GM04503 (cell line): ENCODE data around the gene KCNIP1.
A peak's percentile ranks its signal among the peaks of the same experiment; 100 is the strongest.

Experiments
- DNase-seq: peaks from one replicate; pipeline ENCODE4 v3.0.0-alpha.2; 2012; ENCODE audit warnings: low read depth

The KCNIP1 gene

DNA sequence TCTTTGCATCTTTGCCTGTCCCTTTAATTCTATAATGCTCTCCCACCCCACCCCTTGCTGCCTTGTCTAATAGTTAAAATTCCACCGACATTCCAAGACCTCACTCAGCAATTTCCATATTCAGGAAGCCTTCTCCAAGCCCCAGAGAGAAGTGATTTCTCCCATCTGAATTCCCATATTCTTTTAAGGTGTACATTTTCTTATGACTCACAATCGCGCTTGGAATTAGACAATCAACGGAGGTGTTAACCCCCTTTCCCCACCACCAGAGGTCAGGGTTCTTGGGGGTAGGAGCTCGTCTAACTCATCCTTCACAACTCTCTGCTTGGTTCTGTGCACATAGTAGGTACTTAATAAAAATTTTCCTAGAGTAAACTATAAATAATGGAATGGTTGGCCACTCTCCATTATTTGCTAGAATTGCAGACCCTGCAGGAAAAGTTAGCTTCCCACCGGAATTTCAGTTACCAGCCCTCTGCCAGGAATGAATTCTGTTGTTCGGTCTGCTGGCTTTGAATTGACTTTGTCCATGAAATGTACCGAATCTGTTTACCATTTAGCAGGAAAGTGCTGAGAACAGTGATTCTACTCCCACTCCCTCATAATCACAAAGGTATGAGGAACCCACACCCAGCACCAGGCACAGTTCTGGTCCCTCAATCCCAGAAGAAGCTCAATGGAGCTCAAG is 5.0 kb downstream of the KCNIP1 start:
- DNase-seq: no peak

DNA sequence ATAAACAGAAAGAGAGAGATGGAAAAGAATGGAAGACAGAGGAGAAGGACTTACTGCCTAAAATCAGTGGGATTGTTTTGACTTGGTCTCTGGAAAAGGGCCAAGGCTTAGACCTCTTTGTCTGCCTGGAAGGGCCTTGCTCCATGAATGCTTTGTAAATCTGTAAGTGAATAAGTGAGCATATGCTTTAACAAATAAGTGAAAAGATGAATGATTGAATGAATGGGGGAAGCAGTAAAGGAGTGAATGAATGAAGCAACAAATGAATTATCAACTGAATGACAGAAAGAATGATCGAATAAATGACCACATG is 5.5 kb downstream of the KCNIP1 start:
- no peak for DNase-seq

DNA sequence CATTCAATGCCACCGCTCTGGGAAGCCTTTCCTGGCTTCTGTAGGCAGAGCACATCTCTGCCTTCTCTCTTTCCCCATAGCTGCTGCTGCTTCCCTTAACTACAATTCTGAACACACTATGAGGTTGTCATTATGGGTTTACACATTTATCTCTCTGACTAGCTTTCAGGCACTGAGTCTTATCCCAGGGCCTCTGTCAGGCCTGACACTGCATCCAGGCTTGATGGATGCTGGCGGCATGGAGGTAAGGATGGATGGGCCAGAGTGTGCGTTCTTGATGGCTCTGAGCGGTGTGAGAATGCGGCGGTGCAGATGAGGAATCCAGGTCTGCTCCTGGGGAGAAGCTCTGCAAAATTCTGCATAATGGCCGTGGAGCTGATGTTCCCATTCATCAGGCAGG is 6.3 kb downstream of the KCNIP1 start:
- DNase-seq: no peak

- no peak for DNase-seq
These were observed 6.7 kb downstream of the KCNIP1 start for GRCh38 chr5:170510559-170510958.

DNA sequence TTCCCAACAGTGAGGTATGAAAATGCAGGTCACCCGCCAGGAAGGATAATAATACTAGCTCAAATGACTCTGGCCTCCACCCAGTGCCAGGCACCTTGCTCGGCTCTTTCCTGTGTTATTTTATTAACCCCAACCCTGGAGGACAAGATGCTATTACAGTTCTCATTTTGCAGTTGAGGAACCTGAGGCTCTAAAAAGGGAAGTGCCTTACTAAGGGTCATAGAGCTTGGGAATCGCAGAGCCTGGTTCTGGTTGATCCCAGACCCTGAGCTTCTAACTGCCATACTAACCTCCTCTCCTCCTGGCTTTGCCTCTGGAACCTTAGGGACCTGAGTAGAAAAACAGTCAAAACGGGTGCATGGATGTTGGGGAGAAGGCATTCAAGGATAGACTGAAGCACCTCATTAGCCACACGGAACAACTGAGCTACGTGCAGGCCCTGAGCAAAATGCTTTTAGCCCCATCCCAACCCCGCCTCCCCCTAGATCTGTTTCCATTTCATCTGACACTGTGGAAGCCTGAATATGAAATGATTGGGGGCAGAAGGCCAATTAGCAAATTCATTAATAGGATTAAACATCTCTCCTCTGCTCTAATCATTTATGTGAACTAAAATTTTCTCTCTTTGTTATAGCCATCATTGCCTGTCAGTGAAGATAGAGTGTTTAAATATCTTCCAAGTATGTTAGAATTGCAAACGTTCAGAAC is 7.9 kb downstream of the KCNIP1 start:
- no peak for DNase-seq

- no peak for DNase-seq
These were observed 10.2 kb downstream of the KCNIP1 start for GRCh38 chr5:170513856-170514525.

GRCh38 chr5:170517411-170517810 is 13.6 kb downstream of the KCNIP1 start:
- no peak for DNase-seq

GRCh38 chr5:170518277-170518676 is 14.5 kb downstream of the KCNIP1 start:
- DNase-seq: no peak

DNA sequence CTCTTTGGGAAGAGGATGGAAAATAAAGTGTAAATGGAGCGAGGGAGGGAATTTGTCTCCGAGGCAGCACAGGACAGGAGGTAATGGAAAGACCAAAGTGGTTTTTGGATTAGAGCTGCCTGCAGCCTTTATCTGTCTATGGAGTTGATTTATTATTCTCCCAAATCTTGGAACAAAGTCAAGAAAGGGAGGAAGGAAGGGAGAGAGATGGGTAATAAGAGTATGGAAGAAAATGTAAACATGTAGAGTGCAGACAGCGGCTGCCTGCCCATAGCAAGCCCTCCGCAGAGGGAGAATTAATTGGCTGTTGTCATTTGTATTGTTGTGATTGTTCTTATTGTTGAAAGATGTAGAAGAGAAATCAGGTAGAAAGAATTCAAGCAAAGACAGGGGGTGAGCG is 15.7 kb downstream of the KCNIP1 start:
- no peak for DNase-seq

DNA sequence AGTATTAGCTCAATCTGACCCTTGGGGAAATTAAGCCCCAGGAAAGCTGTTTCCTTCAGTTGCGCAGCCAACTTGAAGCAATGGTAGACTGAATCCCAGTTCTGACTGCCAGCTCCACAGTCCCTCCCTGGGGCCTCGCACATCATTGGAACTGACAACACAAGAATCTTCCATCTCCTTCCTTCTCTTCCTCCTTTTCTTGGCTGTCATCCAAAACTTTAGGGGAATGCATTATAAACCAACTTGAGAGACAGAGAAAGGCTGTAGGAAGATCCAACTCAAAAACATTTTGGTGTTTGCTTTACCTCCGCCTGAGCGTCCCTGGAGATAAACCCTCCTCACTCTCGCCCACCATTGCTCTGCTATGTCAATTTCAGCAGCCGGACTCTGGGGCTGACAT is 16.6 kb downstream of the KCNIP1 start:
- DNase-seq: no peak

- peak; percentile 51 for DNase-seq
These were observed 18.7 kb downstream of the KCNIP1 start for GRCh38 chr5:170522211-170523141.

DNA sequence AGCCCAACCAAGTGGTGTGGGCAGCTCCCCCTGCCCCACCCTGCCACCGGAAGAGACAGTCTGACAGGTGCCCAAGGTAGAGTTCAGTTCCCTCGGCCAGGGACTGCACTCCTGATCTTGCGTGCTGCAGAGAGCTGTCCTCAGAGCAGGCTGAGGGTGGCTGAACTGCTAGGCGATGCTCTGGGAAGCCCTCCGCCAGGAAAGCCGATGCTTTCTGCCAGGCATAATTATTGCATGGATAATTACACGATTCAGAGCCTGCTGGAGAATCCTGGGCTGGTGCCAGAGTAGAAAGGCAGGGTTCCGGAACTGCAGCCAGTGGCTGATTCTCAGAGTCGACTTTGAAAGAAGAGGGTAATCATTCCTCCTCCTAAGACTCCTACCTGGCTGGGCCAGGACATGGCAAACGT is 19.3 kb downstream of the KCNIP1 start:
- no peak for DNase-seq

DNA sequence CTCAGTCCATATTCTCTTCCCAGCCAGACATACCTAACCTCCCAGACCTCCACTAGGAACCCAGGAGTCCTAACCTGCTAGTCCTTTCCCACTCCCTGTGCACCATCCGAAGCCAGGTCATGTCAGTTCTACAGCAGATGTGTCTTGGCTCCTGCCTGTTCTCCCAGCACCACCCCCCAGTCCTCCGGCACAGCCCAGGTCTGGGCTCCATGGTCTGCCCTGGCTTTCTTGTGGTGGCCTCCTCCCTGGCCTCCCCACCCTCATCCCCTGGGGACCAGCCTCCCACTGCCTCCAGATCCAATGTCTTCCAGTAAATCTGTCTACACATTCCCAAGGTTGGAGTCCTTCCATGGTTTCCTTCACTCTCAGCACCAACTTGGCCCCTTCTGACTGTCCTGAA is 20.0 kb downstream of the KCNIP1 start:
- no peak for DNase-seq

DNA sequence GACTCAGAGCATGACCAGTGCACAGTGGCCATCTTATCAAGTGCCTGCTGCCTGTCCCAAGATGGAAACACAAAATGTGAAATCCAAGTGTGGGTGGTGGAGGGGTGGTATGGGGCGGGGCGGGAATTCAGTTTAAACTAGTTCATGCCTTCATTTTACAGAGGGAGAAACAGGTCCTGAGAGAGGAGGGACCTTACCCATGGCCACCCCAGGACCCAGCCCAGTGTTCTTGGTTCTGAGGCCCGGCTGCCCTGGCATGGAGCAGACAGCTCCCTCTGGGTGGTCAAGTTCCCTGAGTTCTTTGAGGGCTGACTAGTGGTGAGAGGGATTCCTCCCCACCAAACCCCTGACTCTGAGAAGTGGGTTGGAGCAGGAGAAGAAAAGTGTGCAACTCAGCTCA is 20.8 kb downstream of the KCNIP1 start:
- DNase-seq: no peak

GRCh38 chr5:170525470-170526211 is 21.8 kb downstream of the KCNIP1 start:
- no peak for DNase-seq

DNA sequence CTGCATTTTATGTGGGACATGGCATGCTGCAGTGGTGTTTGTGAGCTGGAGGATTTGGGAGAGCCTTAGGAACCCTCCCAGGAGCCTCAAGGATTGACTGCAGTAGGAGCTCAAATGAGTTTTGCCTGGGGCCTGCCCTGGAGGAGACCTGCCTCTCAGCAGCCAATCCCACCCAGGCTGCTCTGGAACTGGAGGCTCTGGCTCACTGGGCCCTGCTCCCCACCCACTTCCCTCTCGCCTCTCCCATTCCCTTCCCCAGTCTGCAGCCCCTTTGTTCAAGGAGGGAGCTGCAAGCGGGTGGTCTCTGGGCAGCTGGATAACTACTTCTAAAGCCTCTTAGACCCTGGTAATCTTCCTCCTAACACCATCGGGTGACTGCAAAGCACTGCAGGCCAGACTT is 24.2 kb downstream of the KCNIP1 start:
- no peak for DNase-seq

DNA sequence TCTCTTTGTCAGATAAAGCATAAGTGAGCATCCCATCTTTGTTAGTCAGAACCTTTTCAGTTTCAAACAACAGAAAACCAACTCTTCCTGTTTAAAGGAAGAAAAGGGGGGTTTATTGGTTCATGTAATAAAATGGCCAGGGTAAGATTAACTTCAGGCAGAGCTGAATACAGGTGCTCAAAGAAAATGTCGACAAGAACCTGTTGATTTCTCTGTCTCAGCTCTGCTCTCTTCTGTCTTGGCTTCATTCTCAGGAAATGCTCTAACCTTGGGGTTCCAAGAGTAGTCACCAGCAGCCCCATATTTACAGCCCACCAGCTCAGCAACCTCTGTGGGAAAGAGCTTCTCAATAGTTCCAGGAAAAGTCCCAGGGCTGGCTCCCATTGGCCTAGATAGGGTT is 25.2 kb downstream of the KCNIP1 start:
- no peak for DNase-seq

DNA sequence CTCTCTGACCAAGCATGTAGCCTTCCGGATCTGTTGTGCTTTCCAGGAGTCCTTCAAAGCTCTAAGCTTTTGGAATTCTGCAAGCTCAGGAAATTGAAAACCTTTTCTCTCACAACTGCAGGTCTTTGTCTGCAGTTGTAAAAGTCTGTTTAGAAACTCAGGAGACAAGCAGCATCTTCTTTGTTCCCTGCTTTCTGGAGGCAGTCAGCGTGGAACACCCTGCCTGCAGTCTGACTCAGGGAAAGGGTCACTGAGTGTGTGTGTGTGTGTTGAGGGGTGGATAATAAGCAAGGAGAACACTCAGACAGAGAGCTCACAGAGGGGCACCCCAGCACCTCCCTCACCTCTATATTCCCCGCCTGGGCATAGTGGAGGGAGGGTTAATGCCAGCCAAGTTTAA is 29.1 kb downstream of the KCNIP1 start:
- DNase-seq: no peak

DNA sequence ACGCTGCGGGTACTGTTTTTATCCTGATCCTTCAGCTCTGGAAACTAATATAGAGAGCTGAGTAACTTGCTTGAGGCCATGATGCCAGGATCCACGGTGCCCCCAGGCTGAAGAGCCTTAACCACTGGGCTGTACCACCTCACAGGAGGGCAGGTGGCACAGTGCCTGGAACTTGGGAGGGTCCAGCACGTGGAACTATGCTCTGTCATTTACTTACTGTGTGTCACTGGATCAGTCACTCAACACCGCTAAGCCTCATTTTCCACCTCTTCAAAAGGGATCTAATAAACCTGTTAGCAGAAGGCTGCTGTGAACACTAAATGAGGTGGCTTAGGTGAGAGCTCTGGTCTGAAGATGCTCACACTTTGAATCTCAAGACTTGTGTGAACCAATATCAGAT is 29.6 kb downstream of the KCNIP1 start:
- no peak for DNase-seq

- DNase-seq: no peak
These were observed 30.4 kb downstream of the KCNIP1 start for GRCh38 chr5:170534177-170534576.

- DNase-seq: no peak
These were observed 31.1 kb downstream of the KCNIP1 start for GRCh38 chr5:170534941-170535340.

- DNase-seq: no peak
These were observed 32.7 kb downstream of the KCNIP1 start for GRCh38 chr5:170536525-170536924.
